Stimulated activated CD8-positive, alpha-beta memory T cell treated with anti-CD3 and anti-CD28 coated beads, Interleukin-15, amount 100 ng/mL, for 24 hours (primary cell): ENCODE measurements around the gene RPS29.
"Not testable (repeated sequence)": the region's sequence is repeated elsewhere in the genome, so short reads cannot be mapped to it uniquely, and the experiment has no call there.

Experiments used
- DNase-seq: peaks from one replicate; pipeline ENCODE4 v3.0.0-alpha.2; 2020; ENCODE audit warnings: low read depth

Gene RPS29

GRCh38 chr14:49598189-49598484 lies 12.0 kb upstream of the RPS29 start:
- no peak for DNase-seq

GRCh38 chr14:49594347-49595091 lies 8.3 kb upstream of the RPS29 start:
- DNase-seq, result no peak

- DNase-seq, result no peak
Measured at GRCh38 chr14:49593016-49593415, 6.8 kb upstream of the RPS29 start.

- DNase-seq, result no peak
Measured at GRCh38 chr14:49589387-49589786, 3.2 kb upstream of the RPS29 start.

GRCh38 chr14:49586673-49587460 lies 687 bp upstream of the RPS29 start:
- DNase-seq, result no peak

GRCh38 chr14:49584981-49585640 lies 1.1 kb downstream of the RPS29 start:
- DNase-seq, result not testable (repeated sequence)

GRCh38 chr14:49584058-49584457 lies 2.1 kb downstream of the RPS29 start:
- DNase-seq, result no peak

GRCh38 chr14:49583629-49584028 lies 2.6 kb downstream of the RPS29 start:
- DNase-seq, result no peak

GRCh38 chr14:49582113-49582977 lies 3.8 kb downstream of the RPS29 start:
- no peak for DNase-seq

GRCh38 chr14:49581209-49582112 lies 4.7 kb downstream of the RPS29 start:
- no peak for DNase-seq

GRCh38 chr14:49579841-49580240 lies 6.3 kb downstream of the RPS29 start:
- no peak for DNase-seq

- DNase-seq, result no peak
Measured at GRCh38 chr14:49578141-49578540, 8.0 kb downstream of the RPS29 start.

- DNase-seq, result no peak
Measured at GRCh38 chr14:49574038-49574437, 12.1 kb downstream of the RPS29 start.

- no peak for DNase-seq
Measured at GRCh38 chr14:49569281-49569680, 16.9 kb downstream of the RPS29 start.

GRCh38 chr14:49566714-49567113 lies 19.5 kb downstream of the RPS29 start:
- no peak for DNase-seq

- no peak for DNase-seq
Measured at GRCh38 chr14:49559979-49560768, 26.0 kb downstream of the RPS29 start.

- DNase-seq, result no peak
Measured at GRCh38 chr14:49553892-49554291, 32.3 kb downstream of the RPS29 start.

GRCh38 chr14:49553106-49553505 lies 33.1 kb downstream of the RPS29 start:
- DNase-seq, result no peak

- no peak for DNase-seq
Measured at GRCh38 chr14:49551569-49551968, 34.6 kb downstream of the RPS29 start.
